GM18867 (cell line): Measurements from ENCODE around the gene RPE65.
A peak's percentile ranks its signal among the peaks of the same experiment; 100 is the strongest.
"Not testable (repeated sequence)": the region's sequence is repeated elsewhere in the genome, so short reads cannot be mapped to it uniquely, and the experiment has no call there.

Source experiments
- ATAC-seq: cut with Tn5 transposase; IDR thresholded peaks from one replicate; pipeline ENCODE4 v1.9.1; 2021; ENCODE audit warnings: mild to moderate bottlenecking, moderate library complexity; ENCODE audit not compliant: unreplicated experiment

RPE65 gene

GRCh38 chr1:68449901-68450300 is at the start of gene RPE65:
TSS of gene RPE65 (minus strand) at chr1:68449954. CDS start at chr1:68449905, 49 bp downstream.
- no peak for ATAC-seq

GRCh38 chr1:68497358-68497698 is 47.6 kb upstream of the RPE65 start:
- ATAC-seq = peak; percentile 2

- ATAC-seq = peak; percentile 97
Observed at GRCh38 chr1:68496680-68497357, 47.1 kb upstream of the RPE65 start, which contains the start of gene DEPDC1. TSS of gene DEPDC1 (minus strand) at chr1:68497082. CDS start at chr1:68496999, 83 bp downstream.

GRCh38 chr1:68495968-68496679 is 46.4 kb upstream of the RPE65 start:
- ATAC-seq = peak; percentile 21

- no peak for ATAC-seq
Observed at GRCh38 chr1:68495532-68495931, 45.8 kb upstream of the RPE65 start.

GRCh38 chr1:68493193-68493592 is 43.4 kb upstream of the RPE65 start:
- ATAC-seq = no peak

- ATAC-seq = not testable (repeated sequence)
Observed at GRCh38 chr1:68492255-68492654, 42.5 kb upstream of the RPE65 start.

- no peak for ATAC-seq
Observed at GRCh38 chr1:68490046-68490651, 40.4 kb upstream of the RPE65 start.

- ATAC-seq = no peak
Observed at GRCh38 chr1:68485431-68486022, 35.8 kb upstream of the RPE65 start.

GRCh38 chr1:68484618-68485017 is 34.9 kb upstream of the RPE65 start:
- no peak for ATAC-seq

- ATAC-seq = no peak
Observed at GRCh38 chr1:68481041-68481440, 31.3 kb upstream of the RPE65 start.

- ATAC-seq = no peak
Observed at GRCh38 chr1:68479501-68479900, 29.7 kb upstream of the RPE65 start.

- no peak for ATAC-seq
Observed at GRCh38 chr1:68478662-68479061, 28.9 kb upstream of the RPE65 start.

GRCh38 chr1:68476626-68477025 is 26.9 kb upstream of the RPE65 start:
- not testable (repeated sequence) for ATAC-seq

GRCh38 chr1:68473060-68473459 is 23.3 kb upstream of the RPE65 start:
- no peak for ATAC-seq

GRCh38 chr1:68470388-68470970 is 20.7 kb upstream of the RPE65 start:
- no peak for ATAC-seq

GRCh38 chr1:68464891-68465290 is 15.1 kb upstream of the RPE65 start:
- no peak for ATAC-seq

- no peak for ATAC-seq
Observed at GRCh38 chr1:68460935-68461334, 11.2 kb upstream of the RPE65 start.

- ATAC-seq = no peak
Observed at GRCh38 chr1:68459796-68460195, 10.0 kb upstream of the RPE65 start.

GRCh38 chr1:68459091-68459490 is 9.3 kb upstream of the RPE65 start:
- no peak for ATAC-seq

- no peak for ATAC-seq
Observed at GRCh38 chr1:68456202-68456601, 6.4 kb upstream of the RPE65 start.
